PC-9 (cell line): ENCODE results near the gene NOC2L. TPM values are rescaled to one million over a fixed set of nuclear protein-coding genes. Genes with fewer than 3 reads are reported as not detected.

Experiments
- BruUV-seq: library from RNA; stranded (reverse); fragments of 400-500 nt; replicated peaks from 2 replicates; lab custom pipeline; 2021; lab: Mats Ljungman, UMichigan
- CTCF ChIA-PET: fragments of 300-600 bp; sonication (Branson Sonifier 250); formaldehyde crosslinking; loops from one replicate; lab custom pipeline; 2022; ENCODE audit warnings: antibody characterized with exemption; lab: Charles Lee
- POLR2A ChIA-PET: fragments of 300-600 bp; sonication (Branson Sonifier 250); formaldehyde crosslinking; loops from one replicate; lab custom pipeline; 2022; ENCODE audit warnings: antibody characterized with exemption; ENCODE audit not compliant: unreplicated experiment; lab: Charles Lee
- DNase-seq, 2 experiments: peaks; one replicate each; pipeline versions ENCODE4 v3.0.0 to v3.0.0-alpha.2; 2015 to 2022; ENCODE audit warnings: mixed read lengths in 1 of 2
- H2AFZ ChIP-seq: fragments of 200-600 bp; sonication (generic); 2 replicates; pipeline ENCODE4 v1.8.1; 2017; ENCODE audit warnings: antibody characterized with exemption
- H3F3A ChIP-seq: fragments of 200-600 bp; sonication (generic); 2 replicates; pipeline ENCODE4 v1.8.1; 2017; ENCODE audit warnings: antibody characterized with exemption, mild to moderate bottlenecking, low read depth; ENCODE audit not compliant: insufficient read depth
- H3K27ac ChIP-seq: fragments of 200-600 bp; sonication (generic); 2 replicates; pipeline ENCODE4 v1.6.1; 2016; ENCODE audit warnings: mixed run types
- H3K27me3 ChIP-seq: fragments of 200-600 bp; sonication (generic); 2 replicates; pipeline ENCODE4 v1.6.1; 2016; ENCODE audit warnings: low read depth, mixed run types; ENCODE audit not compliant: insufficient read depth
- H3K36me3 ChIP-seq: fragments of 200-600 bp; sonication (generic); 2 replicates; pipeline ENCODE4 v1.6.1; 2016; ENCODE audit warnings: low read depth, mixed run types
- H3K4me1 ChIP-seq: fragments of 200-600 bp; sonication (generic); replicated peaks from 2 replicates; pipeline ENCODE4 v1.6.1; 2016; ENCODE audit warnings: mixed run types; ENCODE audit not compliant: insufficient read depth
- H3K4me2 ChIP-seq: fragments of 200-600 bp; sonication (generic); 2 replicates; pipeline ENCODE4 v1.6.1; 2017; ENCODE audit warnings: mixed run types
- H3K4me3 ChIP-seq: fragments of 200-600 bp; sonication (generic); 2 replicates; pipeline ENCODE4 v1.6.1; 2016; ENCODE audit warnings: mixed run types
- H3K79me2 ChIP-seq: fragments of 200-600 bp; sonication (generic); 2 replicates; pipeline ENCODE4 v1.6.1; 2017; ENCODE audit warnings: low read depth, mixed run types
- H3K9me2 ChIP-seq: fragments of 200-600 bp; sonication (generic); 2 replicates; pipeline ENCODE4 v1.8.1; 2017; ENCODE audit warnings: mild to moderate bottlenecking; ENCODE audit not compliant: insufficient read depth
- H3K9me3 ChIP-seq: fragments of 200-600 bp; sonication (generic); 2 replicates; pipeline ENCODE4 v1.8.1; 2016; ENCODE audit warnings: low read depth; ENCODE audit not compliant: insufficient read depth
- H4K20me1 ChIP-seq: fragments of 200-600 bp; sonication (generic); 2 replicates; pipeline ENCODE4 v1.8.1; 2017; ENCODE audit not compliant: insufficient read depth
- EZH2 ChIP-seq: fragments of 200-600 bp; sonication (generic); IDR thresholded peaks from 2 replicates; pipeline ENCODE4 v1.8.0; 2017; ENCODE audit warnings: antibody characterized with exemption, low read depth
- intact Hi-C: fragments of 100-400 bp; cut with micrococcal nuclease; formaldehyde crosslinking; loops from one replicate; pipeline ENCODE4 v1.10.0; 2022; ENCODE audit not compliant: unreplicated experiment
- total RNA-seq: library from RNA; stranded (reverse); gene quantifications from 2 replicates; pipeline ENCODE4 v1.2.3, GENCODE V29; 2021
- TF ChIP-seq, protein P1 (sequence below): fragments of 200-600 bp; sonication (generic); conservative IDR thresholded peaks from 2 replicates; pipeline ENCODE4 v1.6.1; 2017; ENCODE audit warnings: mixed run types, antibody characterized with exemption, mild to moderate bottlenecking, moderate library complexity

NOC2L gene
- total RNA-seq, 1 experiment from 2014 or later, result 86.4 TPM

GRCh38 chr1:916173-917075 lies 42.6 kb downstream of the NOC2L start:
- H3K4me1 ChIP-seq, result peaks cover 20% of the 10 kb centered on the region
- no peak overlapping the region for H3K4me3 ChIP-seq
- peaks cover 8% of the 10 kb centered on the region; the same call in 1 of the 2 replicates for H3F3A ChIP-seq
- DNase-seq, result no peak
- intact Hi-C loops, result no loop called here
- H3K27me3 ChIP-seq, result peaks cover 55% of the 10 kb centered on the region
- H3K9me2 ChIP-seq, result no peaks in the 10 kb centered on the region
- H3K9me3 ChIP-seq, result no peaks in the 10 kb centered on the region
- H2AFZ ChIP-seq, result no peak overlapping the region
- TF ChIP-seq, protein P1, sequence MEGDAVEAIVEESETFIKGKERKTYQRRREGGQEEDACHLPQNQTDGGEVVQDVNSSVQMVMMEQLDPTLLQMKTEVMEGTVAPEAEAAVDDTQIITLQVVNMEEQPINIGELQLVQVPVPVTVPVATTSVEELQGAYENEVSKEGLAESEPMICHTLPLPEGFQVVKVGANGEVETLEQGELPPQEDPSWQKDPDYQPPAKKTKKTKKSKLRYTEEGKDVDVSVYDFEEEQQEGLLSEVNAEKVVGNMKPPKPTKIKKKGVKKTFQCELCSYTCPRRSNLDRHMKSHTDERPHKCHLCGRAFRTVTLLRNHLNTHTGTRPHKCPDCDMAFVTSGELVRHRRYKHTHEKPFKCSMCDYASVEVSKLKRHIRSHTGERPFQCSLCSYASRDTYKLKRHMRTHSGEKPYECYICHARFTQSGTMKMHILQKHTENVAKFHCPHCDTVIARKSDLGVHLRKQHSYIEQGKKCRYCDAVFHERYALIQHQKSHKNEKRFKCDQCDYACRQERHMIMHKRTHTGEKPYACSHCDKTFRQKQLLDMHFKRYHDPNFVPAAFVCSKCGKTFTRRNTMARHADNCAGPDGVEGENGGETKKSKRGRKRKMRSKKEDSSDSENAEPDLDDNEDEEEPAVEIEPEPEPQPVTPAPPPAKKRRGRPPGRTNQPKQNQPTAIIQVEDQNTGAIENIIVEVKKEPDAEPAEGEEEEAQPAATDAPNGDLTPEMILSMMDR, result no peak
- no peak for TF ChIP-seq EZH2
- H3K36me3 ChIP-seq, result no peaks in the 10 kb centered on the region
- no peak overlapping the region for H3K27ac ChIP-seq
- ChIA-PET CTCF (no interaction called here), POLR2A (no interaction called here)
- no peaks in the 10 kb centered on the region for H4K20me1 ChIP-seq
- no peak overlapping the region for H3K4me2 ChIP-seq
- BruUV-seq, result no TSS peak
- no peaks in the 10 kb centered on the region for H3K79me2 ChIP-seq

DNA sequence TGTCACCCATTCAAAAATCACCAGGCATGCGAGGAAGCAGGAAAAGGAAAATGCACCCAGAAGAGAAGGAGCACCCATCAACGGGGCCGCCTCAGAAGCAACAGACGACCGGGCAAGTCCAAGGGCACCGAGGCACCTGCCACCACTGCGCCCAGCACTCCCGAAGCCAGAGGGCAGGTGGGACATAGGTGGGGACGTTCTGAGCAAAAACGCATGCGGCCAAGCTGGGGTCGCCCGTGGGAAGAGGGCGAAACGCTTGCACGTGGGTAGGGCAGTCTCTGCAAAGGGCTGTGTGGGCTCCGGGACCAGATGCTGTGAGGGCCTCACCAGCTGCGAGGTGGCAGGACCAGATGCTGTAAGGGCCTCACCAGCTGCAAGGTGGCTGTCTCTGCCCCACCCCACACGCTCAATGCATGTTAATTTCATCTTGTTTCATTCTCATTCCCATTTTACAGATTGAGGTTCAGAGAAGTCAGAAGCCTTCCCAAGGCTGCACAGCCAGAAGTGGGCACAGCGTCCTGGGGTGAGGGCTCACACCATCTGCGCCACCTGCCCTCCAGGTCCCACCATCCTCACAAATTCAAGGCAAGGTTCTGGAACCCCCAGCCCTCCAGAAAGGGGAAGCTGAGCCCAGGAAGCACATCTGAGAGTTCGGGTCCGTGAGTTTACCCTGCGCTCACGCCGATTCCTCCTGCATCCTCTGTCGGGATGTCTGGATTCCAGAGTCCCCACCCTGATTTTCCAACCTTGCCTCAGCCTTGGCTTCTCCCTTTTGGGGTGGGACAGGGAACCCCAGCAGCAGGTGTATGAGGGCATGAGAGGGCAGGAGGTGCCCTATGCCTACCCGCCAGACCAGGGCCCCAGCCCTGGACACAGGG lies 43.5 kb downstream of the NOC2L start:
- POLR2A ChIA-PET, result no interaction called here
- Histone ChIP-seq H3K9me3 (no peaks in the 10 kb centered on the region), H3K4me2 (no peak overlapping the region), H3K79me2 (no peaks in the 10 kb centered on the region), H3K4me1 (peaks cover 21% of the 10 kb centered on the region), H3K36me3 (no peaks in the 10 kb centered on the region), H3K4me3 (no peak overlapping the region), H4K20me1 (no peaks in the 10 kb centered on the region), H3F3A (peaks cover 8% of the 10 kb centered on the region; the same call in 1 of the 2 replicates), H3K27me3 (peaks cover 55% of the 10 kb centered on the region), H3K27ac (no peak overlapping the region), H2AFZ (no peak overlapping the region), H3K9me2 (no peaks in the 10 kb centered on the region)
- BruUV-seq, result no TSS peak
- TF ChIP-seq EZH2, result no peak
- TF ChIP-seq, protein P1, result no peak
- CTCF ChIA-PET, result no interaction called here
- DNase-seq, result peak in 1 of 2 experiments; percentile 24
- intact Hi-C loops, result no loop called here

DNA sequence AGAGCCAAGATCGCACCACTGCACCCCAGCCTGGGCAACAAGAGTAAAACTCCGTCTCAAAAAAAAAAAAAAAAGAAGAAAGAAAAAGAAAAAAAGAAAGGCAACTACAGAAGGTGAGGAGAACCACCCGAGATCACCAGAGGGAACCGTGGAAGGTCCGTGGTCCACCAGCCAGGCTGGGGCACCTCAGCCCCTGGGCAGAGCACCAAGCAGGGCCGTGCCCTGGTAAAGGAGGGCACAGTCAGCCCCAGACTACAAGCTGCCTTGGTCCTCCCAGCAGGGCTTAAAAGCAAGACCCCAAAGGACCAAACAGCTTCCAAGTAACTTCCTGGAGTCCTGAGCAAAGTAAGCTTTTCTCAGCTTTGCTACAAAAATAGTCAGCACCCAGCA lies 44.2 kb downstream of the NOC2L start:
- no peaks in the 10 kb centered on the region for H3K36me3 ChIP-seq
- H3F3A ChIP-seq, result peaks cover 7% of the 10 kb centered on the region; the same call in 1 of the 2 replicates
- BruUV-seq, result no TSS peak
- H3K9me2 ChIP-seq, result no peaks in the 10 kb centered on the region
- TF ChIP-seq, protein P1, result no peak
- no peak for TF ChIP-seq EZH2
- POLR2A ChIA-PET, result no interaction called here
- intact Hi-C loops, result no loop called here
- no peak overlapping the region for H3K4me3 ChIP-seq
- no peaks in the 10 kb centered on the region for H3K79me2 ChIP-seq
- peaks cover 16% of the 10 kb centered on the region for H3K4me1 ChIP-seq
- peak in 1 of 2 experiments; percentile 30 for DNase-seq
- H3K27me3 ChIP-seq, result peaks cover 52% of the 10 kb centered on the region
- CTCF ChIA-PET, result no interaction called here
- H2AFZ ChIP-seq, result no peak overlapping the region
- H3K27ac ChIP-seq, result no peak overlapping the region
- H3K9me3 ChIP-seq, result no peaks in the 10 kb centered on the region
- H3K4me2 ChIP-seq, result no peak overlapping the region
- H4K20me1 ChIP-seq, result no peaks in the 10 kb centered on the region
